ENCODE results near the gene PRSS22. TPM values are rescaled to one million over a fixed set of nuclear protein-coding genes. Genes with fewer than 3 reads are reported as not detected.

PRSS22 gene
- polyA plus RNA-seq, 12 donors: 0.13 to 2.1 (median 1.3) TPM; not detected in 8

DNA sequence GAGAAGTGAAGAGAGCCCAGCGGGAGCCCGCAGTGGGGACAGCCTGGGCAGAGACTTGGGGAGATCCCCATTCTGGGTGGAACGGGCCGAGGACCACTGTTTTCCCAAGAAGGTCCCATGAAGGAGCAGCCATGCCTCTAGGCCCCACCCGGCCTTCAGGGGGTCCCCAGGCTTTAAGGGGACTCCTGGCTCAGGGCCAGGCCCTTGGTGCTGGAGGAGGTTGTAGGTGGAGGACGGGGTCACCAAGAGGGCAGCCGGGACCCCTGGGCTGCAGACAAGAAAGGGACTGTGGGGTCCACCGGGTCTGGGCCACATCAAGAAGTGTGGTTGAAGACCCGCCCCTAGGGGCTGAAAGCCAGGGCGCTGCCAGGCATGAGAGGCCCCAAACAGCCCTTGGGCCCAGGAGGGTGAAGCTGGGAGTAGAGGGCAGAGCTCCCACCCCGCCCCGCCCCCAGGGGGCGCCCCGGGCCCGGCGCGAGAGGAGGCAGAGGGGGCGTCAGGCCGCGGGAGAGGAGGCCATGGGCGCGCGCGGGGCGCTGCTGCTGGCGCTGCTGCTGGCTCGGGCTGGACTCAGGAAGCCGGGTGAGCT, 41.1 kb downstream of the PRSS22 start, which contains the start of gene PRSS21:
TSS of gene PRSS21 (plus strand) at position 487 of the 589 bp plus-strand sequence. CDS start at position 519, 32 bp downstream.
- DNase-seq: no peak

DNA sequence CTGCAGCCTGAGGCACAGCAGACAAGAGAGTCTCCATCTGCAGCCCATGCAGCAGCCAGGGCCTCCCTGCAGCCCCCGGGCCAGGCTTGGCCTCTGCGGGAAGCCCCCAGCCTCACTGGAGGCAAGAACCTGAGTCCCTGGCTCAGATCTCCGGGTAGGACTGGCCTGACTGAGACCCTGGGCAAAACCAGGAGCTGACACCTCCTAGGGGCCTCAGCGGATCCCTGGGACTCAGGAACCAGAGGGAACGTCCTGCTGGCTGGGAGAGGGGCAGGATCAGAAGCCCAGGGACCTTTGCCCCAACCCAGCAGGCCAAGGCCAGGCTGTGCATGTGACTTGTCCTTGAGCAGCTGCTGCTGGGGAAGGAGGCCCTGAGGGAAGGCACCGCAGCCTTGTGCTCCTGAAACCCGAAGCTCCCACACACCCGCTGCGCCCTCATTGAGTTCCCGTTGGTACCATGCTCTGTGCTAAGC, 42.6 kb downstream of the PRSS22 start:
- no peak for DNase-seq

- no peak for DNase-seq
Observed at GRCh38 chr16:2814551-2815298, 43.2 kb downstream of the PRSS22 start.

- no peak for DNase-seq
Observed at GRCh38 chr16:2813771-2814221, 44.2 kb downstream of the PRSS22 start.

DNA sequence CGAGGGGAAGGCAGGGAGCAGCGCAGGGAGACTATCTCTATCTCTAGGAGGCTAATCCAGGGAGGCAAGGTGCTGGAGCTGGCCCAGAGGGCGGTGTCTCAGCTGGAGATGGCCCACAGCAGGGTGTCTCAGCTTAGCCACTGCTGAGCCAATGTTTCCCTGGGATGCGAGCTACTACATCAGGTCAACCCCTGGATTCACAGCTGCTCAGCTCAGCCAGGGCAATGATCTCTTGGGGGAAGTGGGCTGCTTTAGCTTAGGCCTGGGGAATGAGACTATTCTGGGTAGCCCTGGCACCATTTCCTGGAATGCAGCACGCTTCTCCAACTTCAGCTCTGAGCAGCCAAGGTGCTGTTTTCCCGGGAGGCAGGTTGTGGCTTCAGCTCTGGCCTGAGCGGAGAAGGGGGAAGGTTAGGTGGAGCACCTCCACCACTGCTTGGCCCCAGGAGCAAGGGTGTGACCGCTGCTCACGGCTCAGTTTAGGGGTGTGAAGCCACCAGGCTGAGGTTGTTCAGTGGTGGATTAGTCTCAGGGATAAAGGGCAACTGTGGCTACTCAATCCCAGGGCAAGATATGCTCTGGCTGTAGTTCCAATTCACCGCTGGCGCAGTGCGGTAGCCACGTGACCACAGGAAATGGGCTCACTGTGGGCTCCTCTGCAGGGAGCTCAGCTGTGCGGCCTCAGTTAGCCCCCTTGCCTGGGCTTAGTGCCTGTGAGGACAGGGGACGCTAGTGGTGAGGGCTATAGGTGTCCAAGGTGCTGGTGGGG, 46.1 kb downstream of the PRSS22 start:
- DNase-seq: no peak

DNA sequence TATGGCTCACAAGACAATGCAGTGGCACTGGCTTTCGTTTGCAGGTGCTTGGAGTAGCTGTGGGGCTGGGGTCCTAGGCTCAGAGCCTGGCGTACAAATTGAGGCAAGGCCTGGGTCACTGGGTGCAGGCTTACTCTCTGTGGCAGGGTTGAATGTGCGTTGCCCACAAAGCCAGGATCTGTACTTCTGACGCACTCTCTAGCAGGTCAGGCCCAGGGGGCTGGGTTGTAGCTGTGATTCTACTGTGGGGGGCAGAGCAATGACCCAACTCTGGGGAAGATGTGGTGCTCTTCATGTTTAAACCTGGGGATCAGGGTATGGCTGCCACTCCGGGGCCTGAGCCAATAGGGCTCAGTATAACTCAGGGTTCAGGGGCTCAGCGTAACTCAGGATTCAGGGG, 47.3 kb downstream of the PRSS22 start:
- no peak for DNase-seq

GRCh38 chr16:2809149-2809760, 48.7 kb downstream of the PRSS22 start:
- DNase-seq: no peak

DNA sequence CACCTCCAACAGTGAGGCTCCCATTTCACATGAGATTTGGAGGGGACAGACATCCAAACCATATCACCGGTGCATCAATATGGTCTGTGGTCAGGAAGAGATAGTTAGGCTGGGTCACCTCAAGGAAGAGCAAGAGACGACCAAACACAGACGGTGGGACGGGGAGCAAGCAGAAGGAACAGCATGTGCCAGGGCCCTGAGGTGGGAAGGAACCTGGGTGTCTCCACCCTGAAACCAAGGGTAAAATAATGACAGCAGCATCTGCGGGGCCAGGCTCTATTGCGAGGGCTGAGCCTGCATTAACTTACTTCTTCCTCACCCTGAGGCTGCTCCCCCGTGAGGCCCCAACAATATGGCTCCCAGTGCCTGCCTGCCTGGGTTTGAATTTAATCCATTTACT, 49.8 kb downstream of the PRSS22 start:
- no peak for DNase-seq

DNA sequence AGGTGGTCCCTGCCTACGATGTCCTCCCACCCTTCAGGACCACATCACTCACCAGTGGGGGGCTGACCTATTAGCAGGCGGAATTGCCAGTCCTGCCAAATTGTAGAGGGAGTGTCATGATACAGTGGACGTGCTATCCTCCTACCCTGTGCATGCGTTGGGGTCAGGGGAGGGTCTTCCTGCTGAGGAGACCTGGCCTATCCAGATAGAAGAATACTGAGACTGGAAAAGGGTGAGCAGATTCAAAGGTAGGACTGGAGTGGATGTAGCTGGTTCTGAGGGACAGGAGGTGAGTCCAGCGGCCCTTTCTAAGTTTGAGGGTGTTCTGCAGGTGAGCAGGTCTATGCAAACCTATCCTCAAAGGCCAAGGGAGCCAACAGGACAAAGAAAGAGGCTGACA, 51.7 kb downstream of the PRSS22 start:
- no peak for DNase-seq

DNA sequence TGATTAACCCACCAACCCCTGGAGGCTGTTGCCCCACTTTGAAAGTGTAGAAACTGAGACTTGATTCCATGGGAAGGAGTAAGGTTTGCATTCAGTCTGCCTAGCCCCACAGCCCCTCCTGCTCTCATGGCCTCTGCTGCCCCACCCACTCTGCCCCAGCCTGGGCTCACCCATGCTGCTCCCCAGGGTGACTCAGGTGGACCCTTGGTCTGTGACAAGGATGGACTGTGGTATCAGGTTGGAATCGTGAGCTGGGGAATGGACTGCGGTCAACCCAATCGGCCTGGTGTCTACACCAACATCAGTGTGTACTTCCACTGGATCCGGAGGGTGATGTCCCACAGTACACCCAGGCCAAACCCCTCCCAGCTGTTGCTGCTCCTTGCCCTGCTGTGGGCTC, 53.2 kb downstream of the PRSS22 start:
- DNase-seq: no peak

DNA sequence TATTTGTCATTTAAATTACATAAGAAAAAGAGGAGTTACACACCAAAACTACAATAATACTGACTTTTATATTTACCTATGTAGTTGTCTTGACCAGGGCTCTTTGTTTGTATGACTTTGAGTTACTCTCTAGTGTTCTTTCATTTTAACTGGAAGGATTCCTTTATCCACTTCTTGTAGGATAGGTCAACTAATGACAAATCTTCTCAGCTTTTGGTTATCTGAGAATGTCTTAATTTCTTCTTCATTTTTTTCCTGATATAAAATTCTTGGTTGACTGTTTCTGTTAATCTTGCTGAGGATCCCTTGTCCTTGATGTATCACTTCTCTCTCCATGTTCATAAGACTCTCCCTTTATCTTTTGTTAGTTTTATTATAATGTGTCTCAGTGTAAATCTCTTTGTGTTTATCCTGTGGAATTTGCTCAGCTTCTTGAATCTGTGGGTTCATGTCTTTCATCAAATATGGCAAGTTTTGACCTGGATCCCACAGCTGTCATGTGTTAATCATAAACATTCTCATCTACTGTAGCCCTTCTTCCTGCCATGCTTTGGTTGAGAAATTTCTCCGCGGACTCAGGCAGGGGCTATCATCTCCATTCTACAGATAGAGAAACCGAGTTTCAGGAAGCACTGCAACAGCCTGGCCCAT, 54.3 kb downstream of the PRSS22 start:
- DNase-seq: no peak

Other genes with a start within 250 kb of the PRSS22 start
- 10 to 100 TPM in 11 of 12 donors, not detected in 1; 18.0 to 26.1 (median 21.0) TPM for gene KCTD5, start 175.6 kb downstream of the PRSS22 start, polyA plus RNA-seq (ENCODE audit: insufficient read length in 12 of 12)
- gene PRSS27, start 137.9 kb downstream of the PRSS22 start, polyA plus RNA-seq (ENCODE audit: insufficient read length in 12 of 12): 1 to 10 TPM in 7 of 12 donors, under 1 TPM in 3, not detected in 2; 0.87 to 1.8 (median 1.2) TPM
- gene SRRM2, start 105.5 kb downstream of the PRSS22 start, polyA plus RNA-seq (ENCODE audit: insufficient read length in 12 of 12): 1,000 to 10,000 TPM in 1 of 12 donors, 100 to 1,000 TPM in 11; 311 to 1,481 (median 496) TPM
- 100 to 1,000 TPM in 10 of 12 donors, 10 to 100 TPM in 1, not detected in 1; 77.3 to 189 (median 135) TPM for gene ELOB, start 80.9 kb downstream of the PRSS22 start, polyA plus RNA-seq (ENCODE audit: insufficient read length in 12 of 12)
- gene PRSS33, start 70.6 kb downstream of the PRSS22 start, polyA plus RNA-seq (ENCODE audit: insufficient read length in 12 of 12): not detected
- not detected for gene PRSS41, start 59.7 kb downstream of the PRSS22 start, polyA plus RNA-seq (ENCODE audit: insufficient read length in 12 of 12)
- gene PRSS21, start 40.9 kb downstream of the PRSS22 start, polyA plus RNA-seq (ENCODE audit: insufficient read length in 12 of 12): under 1 TPM in 3 of 12 donors, not detected in 9; 0.18 to 0.46 (median 0.19) TPM
- gene ZG16B, start 27.9 kb downstream of the PRSS22 start, polyA plus RNA-seq (ENCODE audit: insufficient read length in 12 of 12): under 1 TPM in 7 of 12 donors, not detected in 5; 0.23 to 0.97 (median 0.37) TPM
- gene FLYWCH2, start 25.0 kb upstream of the PRSS22 start, polyA plus RNA-seq (ENCODE audit: insufficient read length in 12 of 12): 10 to 100 TPM in 11 of 12 donors, not detected in 1; 11.6 to 40.5 (median 15.6) TPM
- 10 to 100 TPM in 11 of 12 donors, not detected in 1; 11.7 to 27.5 (median 18.3) TPM for gene FLYWCH1, start 53.8 kb upstream of the PRSS22 start, polyA plus RNA-seq (ENCODE audit: insufficient read length in 12 of 12)
- 10 to 100 TPM in 2 of 12 donors, 1 to 10 TPM in 9, not detected in 1; 2.6 to 37.4 (median 5.2) TPM for gene KREMEN2, start 106.1 kb upstream of the PRSS22 start, polyA plus RNA-seq (ENCODE audit: insufficient read length in 12 of 12)
- gene PAQR4, start 111.2 kb upstream of the PRSS22 start, polyA plus RNA-seq (ENCODE audit: insufficient read length in 12 of 12): 10 to 100 TPM in 2 of 12 donors, 1 to 10 TPM in 9, not detected in 1; 4.8 to 16.7 (median 6.4) TPM
- 10 to 100 TPM in 7 of 12 donors, 1 to 10 TPM in 4, not detected in 1; 7.3 to 22.6 (median 11.2) TPM for gene PKMYT1, start 122.3 kb upstream of the PRSS22 start, polyA plus RNA-seq (ENCODE audit: insufficient read length in 12 of 12)
- 1 to 10 TPM in 8 of 12 donors, under 1 TPM in 3, not detected in 1; 0.39 to 5.2 (median 2.0) TPM for gene CLDN9, start 154.8 kb upstream of the PRSS22 start, polyA plus RNA-seq (ENCODE audit: insufficient read length in 12 of 12)
- 1 to 10 TPM in 3 of 12 donors, under 1 TPM in 7, not detected in 2; 0.26 to 9.1 (median 0.41) TPM for gene CLDN6, start 160.0 kb upstream of the PRSS22 start, polyA plus RNA-seq (ENCODE audit: insufficient read length in 12 of 12)
- 100 to 1,000 TPM in 1 of 12 donors, 10 to 100 TPM in 10, not detected in 1; 17.2 to 159 (median 35.9) TPM for gene TNFRSF12A, start 162.2 kb upstream of the PRSS22 start, polyA plus RNA-seq (ENCODE audit: insufficient read length in 12 of 12)
- gene HCFC1R1, start 165.8 kb upstream of the PRSS22 start, polyA plus RNA-seq (ENCODE audit: insufficient read length in 12 of 12): 100 to 1,000 TPM in 7 of 12 donors, 10 to 100 TPM in 4, not detected in 1; 82.4 to 162 (median 104) TPM
- gene THOC6, start 165.9 kb upstream of the PRSS22 start, polyA plus RNA-seq (ENCODE audit: insufficient read length in 12 of 12): 100 to 1,000 TPM in 1 of 12 donors, 10 to 100 TPM in 11; 14.4 to 839 (median 18.9) TPM
- 1 to 10 TPM in 4 of 12 donors, not detected in 8; 1.0 to 7.7 (median 2.8) TPM for gene BICDL2, start 178.8 kb upstream of the PRSS22 start, polyA plus RNA-seq (ENCODE audit: insufficient read length in 12 of 12)
- 1 to 10 TPM in 10 of 12 donors, not detected in 2; 1.1 to 5.9 (median 2.0) TPM for gene MMP25, start 188.4 kb upstream of the PRSS22 start, polyA plus RNA-seq (ENCODE audit: insufficient read length in 12 of 12)
- 100 to 1,000 TPM in 7 of 12 donors, 10 to 100 TPM in 4, not detected in 1; 34.5 to 228 (median 112) TPM for gene IL32, start 207.5 kb upstream of the PRSS22 start, polyA plus RNA-seq (ENCODE audit: insufficient read length in 12 of 12)
- under 1 TPM in 8 of 12 donors, not detected in 4; 0.22 to 0.67 (median 0.31) TPM for gene ZSCAN10, start 241.1 kb upstream of the PRSS22 start, polyA plus RNA-seq (ENCODE audit: insufficient read length in 12 of 12)

All from muscle of arm (tissue), 12 donors.